ENCODE results near the gene PPP1R13L.

GRCh38 chr19:45348367-45349125, 56.3 kb downstream of the PPP1R13L start:
- TF ChIP-seq POLR2AphosphoS5 (IDR thresholded peaks at IDR 0.05) (no peak), CTCF (IDR thresholded peaks at IDR 0.05) (no peak), POLR2A (IDR thresholded peaks at IDR 0.05; ENCODE audit: low read depth) (no peak), EP300 (IDR thresholded peaks at IDR 0.05) (no peak)

Measured in esophagus muscularis mucosa (tissue), 4 donors.